GM23338 (cell line): ENCODE measurements around the gene LYST. TPM values are rescaled to one million over a fixed set of nuclear protein-coding genes. Genes with fewer than 3 reads are reported as not detected.

Source experiments
- ATAC-seq: fragments of 200-7000 bp; cut with Tn5 transposase; 3 replicates; pipeline ENCODE4 v1.9.1; 2020
- DNase-seq: peaks from one replicate; pipeline ENCODE4 v3.0.0-alpha.2; 2015; ENCODE audit warnings: low spot score
- H2AFZ ChIP-seq: fragments of 200-600 bp; sonication (generic); 2 replicates; pipeline ENCODE4 v1.8.0; 2016; ENCODE audit warnings: antibody characterized with exemption, mild to moderate bottlenecking, moderate library complexity
- H3F3A ChIP-seq: fragments of 200-600 bp; sonication (generic); replicated peaks from 2 replicates; pipeline ENCODE4 v1.8.0; 2017; ENCODE audit warnings: antibody characterized with exemption, mixed run types, low read depth
- H3K27ac ChIP-seq: fragments of 200-600 bp; sonication (generic); 2 replicates; pipeline ENCODE4 v1.6.1; 2016; ENCODE audit warnings: low read depth
- H3K27me3 ChIP-seq: fragments of 200-600 bp; sonication (generic); 2 replicates; pipeline ENCODE4 v1.8.0; 2016; ENCODE audit warnings: mild to moderate bottlenecking, mixed run types, moderate library complexity; ENCODE audit not compliant: insufficient read depth
- H3K36me3 ChIP-seq: fragments of 200-600 bp; sonication (generic); 2 replicates; pipeline ENCODE4 v1.8.0; 2016; ENCODE audit warnings: mild to moderate bottlenecking; ENCODE audit not compliant: insufficient read depth
- H3K4me1 ChIP-seq: fragments of 200-600 bp; sonication (generic); 2 replicates; pipeline ENCODE4 v1.8.0; 2016; ENCODE audit warnings: mild to moderate bottlenecking, moderate library complexity; ENCODE audit not compliant: insufficient read depth
- H3K4me2 ChIP-seq: fragments of 200-600 bp; sonication (generic); 2 replicates; pipeline ENCODE4 v1.7.1; 2017; ENCODE audit warnings: mixed run types
- H3K4me3 ChIP-seq: fragments of 200-600 bp; sonication (generic); 2 replicates; pipeline ENCODE4 v1.6.1; 2016; ENCODE audit warnings: mixed run types
- H3K79me2 ChIP-seq: fragments of 200-600 bp; sonication (generic); replicated peaks from 2 replicates; pipeline ENCODE4 v1.8.0; 2017; ENCODE audit warnings: mild to moderate bottlenecking; ENCODE audit not compliant: insufficient read depth
- H3K9me2 ChIP-seq: fragments of 200-600 bp; sonication (generic); 2 replicates; pipeline ENCODE4 v1.8.0; 2017; ENCODE audit not compliant: insufficient read depth
- H4K20me1 ChIP-seq: fragments of 200-600 bp; sonication (generic); replicated peaks from 2 replicates; pipeline ENCODE4 v1.8.0; 2017; ENCODE audit warnings: mild to moderate bottlenecking; ENCODE audit not compliant: insufficient read depth
- H3K27ac Mint-ChIP-seq: 2 replicates; pipeline ENCODE4 v1.8.0; 2020; ENCODE audit warnings: inconsistent platforms, mild to moderate bottlenecking, moderate library complexity, mixed read lengths
- H3K27me3 Mint-ChIP-seq: 3 replicates; pipeline ENCODE4 v1.8.0; 2022; ENCODE audit warnings: low read depth, mild to moderate bottlenecking, moderate library complexity, mixed read lengths, inconsistent platforms; ENCODE audit not compliant: insufficient read depth, poor library complexity
- H3K36me3 Mint-ChIP-seq: 3 replicates; pipeline ENCODE4 v1.8.0; 2021; ENCODE audit warnings: low read depth, mild to moderate bottlenecking, inconsistent platforms, moderate library complexity, mixed read lengths
- H3K4me1 Mint-ChIP-seq: 3 replicates; pipeline ENCODE4 v1.8.0; 2020; ENCODE audit warnings: mild to moderate bottlenecking, inconsistent platforms, mixed read lengths
- H3K4me3 Mint-ChIP-seq: 3 replicates; pipeline ENCODE4 v1.8.0; 2021; ENCODE audit warnings: moderate library complexity, mild to moderate bottlenecking, inconsistent platforms, mixed read lengths
- H3K9me3 Mint-ChIP-seq: 3 replicates; pipeline ENCODE4 v1.8.0; 2020; ENCODE audit warnings: moderate library complexity, mild to moderate bottlenecking, inconsistent platforms, mixed read lengths
- CREB1 ChIP-seq: fragments of 250-450 bp; sonication (Bioruptor Pico); IDR thresholded peaks from 2 replicates; pipeline ENCODE4 v1.5.0; 2020; ENCODE audit warnings: low read depth, mild to moderate bottlenecking, moderate library complexity
- ETS1 ChIP-seq: IDR thresholded peaks from 2 replicates; pipeline ENCODE4 v1.6.1; 2016; ENCODE audit warnings: antibody characterized with exemption
- EZH2 ChIP-seq: fragments of 200-600 bp; sonication (generic); IDR thresholded peaks from one replicate; pipeline ENCODE4 v1.8.0; 2017; ENCODE audit warnings: antibody characterized with exemption, mild to moderate bottlenecking, low read depth; ENCODE audit not compliant: unreplicated experiment
- EZH2phosphoT487 ChIP-seq: fragments of 200-600 bp; sonication (generic); IDR thresholded peaks from one replicate; pipeline ENCODE4 v1.8.1; 2018; ENCODE audit warnings: antibody characterized with exemption; ENCODE audit not compliant: unreplicated experiment
- JUNB ChIP-seq: IDR thresholded peaks from one replicate; pipeline ENCODE4 v1.6.1; 2016; ENCODE audit warnings: antibody characterized with exemption; ENCODE audit not compliant: unreplicated experiment
- NANOG ChIP-seq: IDR thresholded peaks from 2 replicates; pipeline ENCODE4 v1.6.1; 2016; ENCODE audit warnings: antibody characterized with exemption, borderline replicate concordance
- POLR2AphosphoS5 ChIP-seq: IDR thresholded peaks from 2 replicates; pipeline ENCODE4 v1.6.1; 2016; ENCODE audit warnings: antibody characterized with exemption, low read depth
- REST ChIP-seq: IDR thresholded peaks from one replicate; pipeline ENCODE4 v1.6.1; 2018; ENCODE audit warnings: antibody characterized with exemption; ENCODE audit not compliant: unreplicated experiment
- polyA plus RNA-seq: library from polyadenylated mRNA; unstranded; fragments of >200 nt; fragmentation: Nextera tagmentation; extraction: Ambion mirVana; gene quantifications from 2 replicates; pipeline ENCODE4 v1.2.1, GENCODE V29; 2016
- total RNA-seq: library from RNA; depleted of rRNA; stranded (reverse); fragments of >200 nt; shearing (Covaris generic); gene quantifications from 2 replicates; pipeline ENCODE4 v1.2.3, GENCODE V29; 2014
- TF ChIP-seq, protein P1 (sequence below): fragments of 250-450 bp; sonication (Bioruptor Pico); IDR thresholded peaks from 2 replicates; pipeline ENCODE4 v1.5.0; 2020; ENCODE audit warnings: mild to moderate bottlenecking, moderate library complexity

Gene LYST
- total and polyA plus RNA-seq, 2 experiments from 2014 or later, result 0.21 to 1.0 TPM

DNA sequence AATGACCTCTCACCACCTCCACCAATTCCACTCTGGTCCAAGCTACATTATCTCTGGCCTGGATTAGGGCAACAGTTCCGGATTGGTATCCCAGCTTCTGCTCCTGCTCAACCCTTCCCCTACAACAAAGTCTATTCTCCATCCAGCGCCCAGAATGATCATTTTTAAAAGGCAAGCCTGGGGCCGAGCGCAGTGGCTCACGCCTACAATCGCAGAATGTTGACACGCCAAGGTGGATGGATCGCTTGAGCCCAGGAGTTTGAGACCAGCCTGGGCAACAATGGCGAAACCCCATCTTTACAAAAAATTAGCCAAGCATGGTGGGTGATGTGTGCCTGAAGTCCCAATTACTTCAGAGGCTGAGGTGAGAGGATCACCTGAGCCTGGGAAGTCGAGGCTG lies 2.2 kb downstream of the LYST start:
- Histone ChIP-seq H3K4me3 (no peak overlapping the region), H2AFZ (no peak overlapping the region), H3K27ac (no peak overlapping the region), H3K4me2 (no peak overlapping the region), H3F3A (peaks cover 5% of the 10 kb centered on the region; the same call in 1 of the 2 replicates), H4K20me1 (no peaks in the 10 kb centered on the region), H3K9me2 (no peaks in the 10 kb centered on the region), H3K4me1 (peaks cover 8% of the 10 kb centered on the region; the same call in 1 of the 2 replicates), H3K36me3 (no peaks in the 10 kb centered on the region), H3K27me3 (peaks cover 27% of the 10 kb centered on the region), H3K79me2 (no peaks in the 10 kb centered on the region)
- H3K9me3 Mint-ChIP-seq, result no peaks in the 10 kb centered on the region
- peaks cover 13% of the 10 kb centered on the region for H3K4me1 Mint-ChIP-seq
- TF ChIP-seq POLR2AphosphoS5 (no peak), JUNB (no peak), NANOG (no peak), REST (no peak), EZH2 (no peak), ETS1 (no peak), EZH2phosphoT487 (no peak), CREB1 (no peak)
- TF ChIP-seq, protein P1, sequence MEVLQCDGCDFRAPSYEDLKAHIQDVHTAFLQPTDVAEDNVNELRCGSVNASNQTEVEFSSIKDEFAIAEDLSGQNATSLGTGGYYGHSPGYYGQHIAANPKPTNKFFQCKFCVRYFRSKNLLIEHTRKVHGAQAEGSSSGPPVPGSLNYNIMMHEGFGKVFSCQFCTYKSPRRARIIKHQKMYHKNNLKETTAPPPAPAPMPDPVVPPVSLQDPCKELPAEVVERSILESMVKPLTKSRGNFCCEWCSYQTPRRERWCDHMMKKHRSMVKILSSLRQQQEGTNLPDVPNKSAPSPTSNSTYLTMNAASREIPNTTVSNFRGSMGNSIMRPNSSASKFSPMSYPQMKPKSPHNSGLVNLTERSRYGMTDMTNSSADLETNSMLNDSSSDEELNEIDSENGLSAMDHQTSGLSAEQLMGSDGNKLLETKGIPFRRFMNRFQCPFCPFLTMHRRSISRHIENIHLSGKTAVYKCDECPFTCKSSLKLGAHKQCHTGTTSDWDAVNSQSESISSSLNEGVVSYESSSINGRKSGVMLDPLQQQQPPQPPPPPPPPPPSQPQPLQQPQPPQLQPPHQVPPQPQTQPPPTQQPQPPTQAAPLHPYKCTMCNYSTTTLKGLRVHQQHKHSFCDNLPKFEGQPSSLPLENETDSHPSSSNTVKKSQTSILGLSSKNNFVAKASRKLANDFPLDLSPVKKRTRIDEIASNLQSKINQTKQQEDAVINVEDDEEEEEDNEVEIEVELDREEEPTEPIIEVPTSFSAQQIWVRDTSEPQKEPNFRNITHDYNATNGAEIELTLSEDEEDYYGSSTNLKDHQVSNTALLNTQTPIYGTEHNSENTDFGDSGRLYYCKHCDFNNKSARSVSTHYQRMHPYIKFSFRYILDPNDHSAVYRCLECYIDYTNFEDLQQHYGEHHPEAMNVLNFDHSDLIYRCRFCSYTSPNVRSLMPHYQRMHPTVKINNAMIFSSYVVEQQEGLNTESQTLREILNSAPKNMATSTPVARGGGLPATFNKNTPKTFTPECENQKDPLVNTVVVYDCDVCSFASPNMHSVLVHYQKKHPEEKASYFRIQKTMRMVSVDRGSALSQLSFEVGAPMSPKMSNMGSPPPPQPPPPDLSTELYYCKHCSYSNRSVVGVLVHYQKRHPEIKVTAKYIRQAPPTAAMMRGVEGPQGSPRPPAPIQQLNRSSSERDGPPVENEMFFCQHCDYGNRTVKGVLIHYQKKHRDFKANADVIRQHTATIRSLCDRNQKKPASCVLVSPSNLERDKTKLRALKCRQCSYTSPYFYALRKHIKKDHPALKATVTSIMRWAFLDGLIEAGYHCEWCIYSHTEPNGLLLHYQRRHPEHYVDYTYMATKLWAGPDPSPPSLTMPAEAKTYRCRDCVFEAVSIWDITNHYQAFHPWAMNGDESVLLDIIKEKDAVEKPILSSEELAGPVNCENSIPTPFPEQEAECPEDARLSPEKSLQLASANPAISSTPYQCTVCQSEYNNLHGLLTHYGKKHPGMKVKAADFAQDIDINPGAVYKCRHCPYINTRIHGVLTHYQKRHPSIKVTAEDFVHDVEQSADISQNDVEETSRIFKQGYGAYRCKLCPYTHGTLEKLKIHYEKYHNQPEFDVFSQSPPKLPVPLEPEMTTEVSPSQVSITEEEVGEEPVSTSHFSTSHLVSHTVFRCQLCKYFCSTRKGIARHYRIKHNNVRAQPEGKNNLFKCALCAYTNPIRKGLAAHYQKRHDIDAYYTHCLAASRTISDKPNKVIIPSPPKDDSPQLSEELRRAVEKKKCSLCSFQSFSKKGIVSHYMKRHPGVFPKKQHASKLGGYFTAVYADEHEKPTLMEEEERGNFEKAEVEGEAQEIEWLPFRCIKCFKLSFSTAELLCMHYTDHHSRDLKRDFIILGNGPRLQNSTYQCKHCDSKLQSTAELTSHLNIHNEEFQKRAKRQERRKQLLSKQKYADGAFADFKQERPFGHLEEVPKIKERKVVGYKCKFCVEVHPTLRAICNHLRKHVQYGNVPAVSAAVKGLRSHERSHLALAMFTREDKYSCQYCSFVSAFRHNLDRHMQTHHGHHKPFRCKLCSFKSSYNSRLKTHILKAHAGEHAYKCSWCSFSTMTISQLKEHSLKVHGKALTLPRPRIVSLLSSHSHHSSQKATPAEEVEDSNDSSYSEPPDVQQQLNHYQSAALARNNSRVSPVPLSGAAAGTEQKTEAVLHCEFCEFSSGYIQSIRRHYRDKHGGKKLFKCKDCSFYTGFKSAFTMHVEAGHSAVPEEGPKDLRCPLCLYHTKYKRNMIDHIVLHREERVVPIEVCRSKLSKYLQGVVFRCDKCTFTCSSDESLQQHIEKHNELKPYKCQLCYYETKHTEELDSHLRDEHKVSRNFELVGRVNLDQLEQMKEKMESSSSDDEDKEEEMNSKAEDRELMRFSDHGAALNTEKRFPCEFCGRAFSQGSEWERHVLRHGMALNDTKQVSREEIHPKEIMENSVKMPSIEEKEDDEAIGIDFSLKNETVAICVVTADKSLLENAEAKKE, result no peak
- no peak overlapping the region for H3K27ac Mint-ChIP-seq
- ATAC-seq, result no peak
- H3K4me3 Mint-ChIP-seq, result no peak overlapping the region
- H3K36me3 Mint-ChIP-seq, result no peaks in the 10 kb centered on the region
- DNase-seq, result no peak
- H3K27me3 Mint-ChIP-seq, result peaks cover 18% of the 10 kb centered on the region
